CD4-positive, alpha-beta memory T cell (primary cell): ENCODE results near the gene C16orf74. TPM values are rescaled to one million over a fixed set of nuclear protein-coding genes. Genes with fewer than 3 reads are reported as not detected.

Experiments
- CTCF ChIA-PET: fragments of 350-600 bp; sonication (Branson Sonifier 250); formaldehyde crosslinking; loops from one replicate; lab custom pipeline; 2021; ENCODE audit warnings: inconsistent platforms; ENCODE audit not compliant: partially characterized antibody; lab: Charles Lee
- POLR2A ChIA-PET: fragments of 350-600 bp; sonication (Branson Sonifier 250); formaldehyde crosslinking; loops from one replicate; lab custom pipeline; 2021; ENCODE audit not compliant: partially characterized antibody; lab: Charles Lee
- DNase-seq, 5 donors: peaks; one replicate each; pipeline versions ENCODE4 v3.0.0 to v3.0.0-alpha.2; 2020 to 2022; ENCODE audit warnings: mixed read lengths in 1 of 5
- H3K27ac ChIP-seq: one replicate; pipeline ENCODE4 v1.7.0; 2013; ENCODE audit warnings: low read depth, low read length
- H3K27me3 ChIP-seq: 2 replicates; pipeline ENCODE4 v1.7.0; 2013; ENCODE audit warnings: mild to moderate bottlenecking, low read length, moderate library complexity; ENCODE audit not compliant: insufficient read depth
- H3K36me3 ChIP-seq: 2 replicates; pipeline ENCODE4 v1.7.0; 2013; ENCODE audit warnings: mild to moderate bottlenecking, low read length, moderate library complexity; ENCODE audit not compliant: insufficient read depth
- H3K4me1 ChIP-seq: 2 replicates; pipeline ENCODE4 v1.7.0; 2013; ENCODE audit warnings: mild to moderate bottlenecking, low read length, moderate library complexity; ENCODE audit not compliant: insufficient read depth
- H3K4me3 ChIP-seq, 2 donors: one replicate each; pipeline ENCODE4 v1.7.0; 2013; ENCODE audit warnings: low read length in 2 of 2, mild to moderate bottlenecking in 1 of 2
- H3K9me3 ChIP-seq, 2 donors: one replicate each; pipeline ENCODE4 v1.7.0; 2013; ENCODE audit warnings: low read length in 2 of 2, control low read depth in 1 of 2; ENCODE audit not compliant: control insufficient read depth in 1 of 2
- H3K27ac Mint-ChIP-seq, 7 donors: one replicate each; pipeline ENCODE4 v1.8.0; 2020 to 2021; ENCODE audit warnings: mixed read lengths in 7 of 7, mild to moderate bottlenecking in 6 of 7, inconsistent platforms in 3 of 7, moderate library complexity in 3 of 7
- H3K27me3 Mint-ChIP-seq, 2 donors: one replicate each; pipeline ENCODE4 v1.8.0; 2020 to 2021; ENCODE audit warnings: mixed read lengths in 2 of 2
- H3K36me3 Mint-ChIP-seq, 2 donors: one replicate each; pipeline ENCODE4 v1.8.0; 2020 to 2021; ENCODE audit warnings: mixed read lengths in 2 of 2, inconsistent platforms in 1 of 2, mild to moderate bottlenecking in 1 of 2
- H3K4me1 Mint-ChIP-seq, 4 donors: one replicate each; pipeline ENCODE4 v1.8.0; 2020 to 2021; ENCODE audit warnings: mixed read lengths in 4 of 4, mild to moderate bottlenecking in 1 of 4
- H3K4me3 Mint-ChIP-seq, 8 donors: one replicate each; pipeline ENCODE4 v1.8.0; 2020 to 2021; ENCODE audit warnings: mixed read lengths in 8 of 8, mild to moderate bottlenecking in 7 of 8, moderate library complexity in 6 of 8, inconsistent platforms in 3 of 8
- H3K9me3 Mint-ChIP-seq, 8 donors: one replicate each; pipeline ENCODE4 v1.8.0; 2020 to 2021; ENCODE audit warnings: mixed read lengths in 8 of 8, mild to moderate bottlenecking in 5 of 8, inconsistent platforms in 3 of 8, moderate library complexity in 1 of 8
- intact Hi-C: fragments of 100-400 bp; cut with micrococcal nuclease; formaldehyde crosslinking; loops from one replicate; pipeline ENCODE4 v1.15.1; 2023
- polyA plus RNA-seq, 2 donors: library from polyadenylated mRNA; unstranded; fragments of 300-500 nt; fragmentation: Illumina TruSeq; gene quantifications; one replicate each; pipeline ENCODE4 v1.2.3, GENCODE V29; 2021
- total RNA-seq, 2 experiments: library from RNA; stranded (reverse); gene quantifications; one replicate each; pipeline ENCODE4 v1.2.3, GENCODE V29; 2021

Gene C16orf74
- total and polyA plus RNA-seq, 4 experiments from 2014 or later, result 11.7 to 16.5 (median 14.3) TPM

DNA sequence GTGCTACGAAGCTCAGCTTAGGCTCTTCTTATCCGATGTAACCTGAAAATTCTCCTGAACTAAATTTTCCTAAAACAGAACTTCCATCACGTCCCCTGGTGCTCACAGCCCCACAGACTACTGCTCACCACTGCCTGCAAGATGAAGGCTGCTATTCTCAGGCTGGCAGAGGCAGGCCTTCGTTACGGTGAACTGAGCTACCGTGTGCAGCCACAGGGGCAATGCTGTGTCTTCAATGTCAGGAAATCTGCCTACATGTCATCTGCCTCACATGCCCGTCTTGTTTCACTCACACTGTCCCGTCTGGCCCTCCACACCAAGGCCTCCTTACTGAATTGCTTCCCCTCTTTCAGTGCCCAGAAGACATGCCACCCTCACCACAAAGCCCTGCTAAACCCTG lies 32.5 kb upstream of the C16orf74 start:
- H3K4me3 ChIP-seq, result no peak overlapping the region
- peak overlapping the region in 2 of 7 donors; percentile 43 to 72 for H3K27ac Mint-ChIP-seq
- intact Hi-C loops, result no loop called here
- no peak for DNase-seq
- H3K27me3 Mint-ChIP-seq, result no peaks in the 10 kb centered on the region
- peaks cover 52% of the 10 kb centered on the region for H3K36me3 ChIP-seq
- no peaks in the 10 kb centered on the region for H3K9me3 Mint-ChIP-seq
- peaks cover 0 to 5% (median 2%) of the 10 kb centered on the region in 4 donors for H3K4me1 Mint-ChIP-seq
- no peak overlapping the region for H3K27ac ChIP-seq
- ChIA-PET CTCF (no interaction called here), POLR2A (no interaction called here)
- H3K9me3 ChIP-seq, result no peaks in the 10 kb centered on the region
- no peaks in the 10 kb centered on the region for H3K4me1 ChIP-seq
- H3K36me3 Mint-ChIP-seq, result peaks cover 48 to 69% of the 10 kb centered on the region in 2 donors
- no peaks in the 10 kb centered on the region for H3K27me3 ChIP-seq
- H3K4me3 Mint-ChIP-seq, result no peak overlapping the region

DNA sequence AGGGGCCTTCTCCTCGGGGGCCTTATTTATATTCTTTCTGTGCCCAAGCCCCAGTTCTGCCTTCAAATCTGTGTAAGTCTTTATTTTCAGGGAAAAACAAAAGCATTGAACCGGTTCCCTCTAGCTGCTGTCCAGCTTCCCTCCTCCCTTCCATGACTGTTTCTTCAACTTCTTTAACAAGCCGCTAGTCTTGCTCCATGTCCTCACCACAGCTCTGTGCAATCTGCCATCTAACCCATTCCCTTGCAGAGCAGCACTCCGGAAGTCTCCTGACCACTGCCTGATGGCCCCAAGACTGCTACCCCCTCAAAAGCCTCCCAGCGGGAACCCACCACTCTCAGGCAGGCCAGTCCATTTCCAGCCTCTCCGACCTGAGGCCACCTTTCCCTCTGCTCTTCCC lies 31.6 kb upstream of the C16orf74 start:
- no peaks in the 10 kb centered on the region for H3K27me3 ChIP-seq
- Mint-ChIP-seq H3K27ac (peak overlapping the region in 1 of 7 donors; percentile 19), H3K4me1 (peaks cover 0 to 5% (median 2%) of the 10 kb centered on the region in 4 donors), H3K9me3 (no peaks in the 10 kb centered on the region), H3K27me3 (no peaks in the 10 kb centered on the region), H3K36me3 (peaks cover 46 to 69% of the 10 kb centered on the region in 2 donors), H3K4me3 (no peak overlapping the region)
- peaks cover 43% of the 10 kb centered on the region for H3K36me3 ChIP-seq
- H3K4me1 ChIP-seq, result no peaks in the 10 kb centered on the region
- no peak for DNase-seq
- H3K4me3 ChIP-seq, result no peak overlapping the region
- no peaks in the 10 kb centered on the region for H3K9me3 ChIP-seq
- H3K27ac ChIP-seq, result no peak overlapping the region
- intact Hi-C loops, result no loop called here
- POLR2A ChIA-PET, result no interaction called here
- CTCF ChIA-PET, result no interaction called here

DNA sequence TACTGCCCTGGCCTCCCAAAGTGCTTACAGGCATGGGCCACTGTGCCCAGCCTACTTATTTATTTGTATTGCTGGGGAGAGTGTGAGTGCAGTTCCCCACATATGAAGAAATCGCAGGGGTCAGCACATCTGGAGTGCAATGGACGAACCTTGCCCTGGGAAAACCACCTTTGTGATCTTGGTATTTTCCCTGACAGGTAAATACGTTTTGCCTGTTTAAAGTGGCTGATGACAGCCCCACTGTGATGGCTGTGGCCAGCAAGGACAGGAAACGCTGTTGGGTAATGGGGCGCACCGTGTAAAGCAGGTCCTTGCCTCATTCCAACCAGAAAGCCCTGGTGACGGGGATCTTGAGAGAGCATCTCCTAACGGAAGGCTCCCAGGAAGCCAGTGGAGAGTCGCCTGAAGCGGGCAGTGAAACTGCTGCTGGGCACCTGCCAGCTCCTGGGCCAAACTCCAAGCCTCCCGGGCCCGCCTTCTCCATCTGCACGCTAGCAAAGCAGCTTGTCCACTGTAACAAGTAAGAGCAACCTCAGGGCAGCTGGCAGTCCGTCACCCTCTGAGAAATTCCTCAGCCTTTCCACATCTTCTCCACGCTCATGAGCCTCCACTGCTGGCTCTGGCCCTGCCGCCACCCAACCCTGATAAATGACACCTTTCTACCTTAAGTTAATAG lies 30.9 kb upstream of the C16orf74 start:
- no peak for DNase-seq
- Mint-ChIP-seq H3K9me3 (no peaks in the 10 kb centered on the region), H3K27ac (peak overlapping the region in 1 of 7 donors; percentile 58), H3K27me3 (no peaks in the 10 kb centered on the region), H3K4me1 (peaks cover 0 to 5% (median under 1%) of the 10 kb centered on the region in 4 donors), H3K4me3 (no peak overlapping the region), H3K36me3 (peaks cover 49 to 66% of the 10 kb centered on the region in 2 donors)
- Histone ChIP-seq H3K27ac (no peak overlapping the region), H3K36me3 (peaks cover 42% of the 10 kb centered on the region), H3K9me3 (no peaks in the 10 kb centered on the region), H3K27me3 (no peaks in the 10 kb centered on the region), H3K4me3 (no peak overlapping the region), H3K4me1 (no peaks in the 10 kb centered on the region)
- ChIA-PET CTCF (no interaction called here), POLR2A (no interaction called here)
- intact Hi-C loops, result no loop called here

DNA sequence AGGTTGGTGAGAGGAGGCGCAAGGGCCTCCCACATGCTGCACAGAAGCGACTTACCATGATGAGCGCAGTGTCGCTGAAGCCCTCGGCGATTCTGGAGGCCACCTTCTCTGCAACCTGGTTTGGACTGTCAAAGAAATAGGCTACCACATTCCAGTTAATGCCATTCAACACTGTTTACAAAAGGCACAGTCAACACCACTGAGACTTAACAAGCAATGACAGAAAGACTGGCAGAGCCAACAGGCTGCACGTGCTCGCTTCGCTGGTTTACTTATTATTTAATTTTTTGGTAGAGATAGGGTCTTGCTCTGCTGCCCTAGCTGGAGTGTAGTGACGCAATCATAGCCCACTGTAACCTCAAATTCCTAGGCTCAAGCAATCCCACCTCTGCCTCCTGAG lies 30.3 kb upstream of the C16orf74 start:
- H3K9me3 Mint-ChIP-seq, result no peaks in the 10 kb centered on the region
- DNase-seq, result no peak
- H3K27ac ChIP-seq, result no peak overlapping the region
- H3K36me3 Mint-ChIP-seq, result peaks cover 55 to 63% of the 10 kb centered on the region in 2 donors
- H3K36me3 ChIP-seq, result peaks cover 38% of the 10 kb centered on the region
- H3K27me3 Mint-ChIP-seq, result no peaks in the 10 kb centered on the region
- H3K9me3 ChIP-seq, result no peaks in the 10 kb centered on the region
- intact Hi-C loops, result no loop called here
- H3K4me1 ChIP-seq, result no peaks in the 10 kb centered on the region
- no peak overlapping the region for H3K4me3 ChIP-seq
- no peaks in the 10 kb centered on the region for H3K27me3 ChIP-seq
- ChIA-PET CTCF (no interaction called here), POLR2A (no interaction called here)
- H3K4me3 Mint-ChIP-seq, result no peak overlapping the region
- no peak overlapping the region for H3K27ac Mint-ChIP-seq
- H3K4me1 Mint-ChIP-seq, result peaks cover 0 to 5% (median 0%) of the 10 kb centered on the region in 4 donors

DNA sequence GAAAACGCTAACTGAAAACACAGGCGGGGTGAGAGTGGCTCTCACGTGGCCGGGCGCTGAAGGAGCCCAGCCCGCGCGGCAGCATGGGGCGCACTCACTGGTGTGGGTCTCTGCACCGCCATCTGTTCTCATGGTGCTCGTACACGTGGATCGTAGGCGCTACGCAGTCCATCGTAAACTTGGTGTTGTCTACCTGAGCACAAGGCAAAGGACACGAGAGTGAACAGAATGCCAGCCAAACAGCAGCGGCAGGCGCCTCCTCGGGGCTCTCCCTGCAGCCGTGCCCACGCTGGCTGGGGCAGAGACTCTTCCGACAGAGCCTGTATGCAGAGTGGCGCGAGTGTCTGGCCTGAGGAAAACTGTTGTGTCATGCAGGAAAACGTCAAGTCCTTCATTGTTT lies 29.4 kb upstream of the C16orf74 start:
- H3K9me3 ChIP-seq, result no peaks in the 10 kb centered on the region
- no peak overlapping the region for H3K4me3 Mint-ChIP-seq
- no peaks in the 10 kb centered on the region for H3K27me3 ChIP-seq
- H3K4me3 ChIP-seq, result no peak overlapping the region
- intact Hi-C loops, result no loop called here
- no peaks in the 10 kb centered on the region for H3K4me1 ChIP-seq
- H3K9me3 Mint-ChIP-seq, result no peaks in the 10 kb centered on the region
- no peak for DNase-seq
- H3K27me3 Mint-ChIP-seq, result no peaks in the 10 kb centered on the region
- H3K36me3 Mint-ChIP-seq, result peaks cover 46 to 55% of the 10 kb centered on the region in 2 donors
- H3K36me3 ChIP-seq, result peaks cover 35% of the 10 kb centered on the region
- ChIA-PET CTCF (no interaction called here), POLR2A (no interaction called here)
- H3K27ac Mint-ChIP-seq, result peak overlapping the region in 1 of 7 donors; percentile 46
- peaks cover 0 to 2% (median 0%) of the 10 kb centered on the region in 4 donors for H3K4me1 Mint-ChIP-seq
- H3K27ac ChIP-seq, result no peak overlapping the region

DNA sequence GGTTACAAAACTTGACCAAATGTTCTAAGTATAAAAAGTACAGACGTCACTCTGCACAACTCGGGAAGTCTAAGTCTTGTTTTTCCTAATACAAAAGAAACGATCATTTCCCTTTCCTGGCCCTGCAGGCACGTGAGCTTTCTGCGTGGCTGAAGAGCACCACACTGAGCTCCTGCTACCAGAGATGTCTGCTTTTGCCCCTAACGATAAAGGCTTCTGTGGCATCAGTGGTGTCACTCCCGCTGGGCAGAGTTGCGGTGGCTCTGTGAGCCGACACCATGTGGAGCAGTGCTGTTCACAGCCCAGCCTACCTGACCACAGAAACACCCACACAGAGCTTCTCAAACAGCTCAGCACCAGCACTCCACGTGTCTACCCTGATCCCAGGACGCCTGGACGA lies 28.0 kb upstream of the C16orf74 start:
- peak overlapping the region in 1 of 7 donors; percentile 57 for H3K27ac Mint-ChIP-seq
- peaks cover 35% of the 10 kb centered on the region for H3K36me3 ChIP-seq
- ChIA-PET CTCF (no interaction called here), POLR2A (no interaction called here)
- no peaks in the 10 kb centered on the region for H3K9me3 Mint-ChIP-seq
- H3K27me3 Mint-ChIP-seq, result no peaks in the 10 kb centered on the region
- no peaks in the 10 kb centered on the region for H3K9me3 ChIP-seq
- peaks cover 0 to 2% (median 0%) of the 10 kb centered on the region in 4 donors for H3K4me1 Mint-ChIP-seq
- no peak overlapping the region for H3K27ac ChIP-seq
- H3K27me3 ChIP-seq, result no peaks in the 10 kb centered on the region
- no peak for DNase-seq
- H3K4me1 ChIP-seq, result no peaks in the 10 kb centered on the region
- H3K4me3 ChIP-seq, result no peak overlapping the region
- peaks cover 46 to 57% of the 10 kb centered on the region in 2 donors for H3K36me3 Mint-ChIP-seq
- no peak overlapping the region for H3K4me3 Mint-ChIP-seq
- intact Hi-C loops, result no loop called here

DNA sequence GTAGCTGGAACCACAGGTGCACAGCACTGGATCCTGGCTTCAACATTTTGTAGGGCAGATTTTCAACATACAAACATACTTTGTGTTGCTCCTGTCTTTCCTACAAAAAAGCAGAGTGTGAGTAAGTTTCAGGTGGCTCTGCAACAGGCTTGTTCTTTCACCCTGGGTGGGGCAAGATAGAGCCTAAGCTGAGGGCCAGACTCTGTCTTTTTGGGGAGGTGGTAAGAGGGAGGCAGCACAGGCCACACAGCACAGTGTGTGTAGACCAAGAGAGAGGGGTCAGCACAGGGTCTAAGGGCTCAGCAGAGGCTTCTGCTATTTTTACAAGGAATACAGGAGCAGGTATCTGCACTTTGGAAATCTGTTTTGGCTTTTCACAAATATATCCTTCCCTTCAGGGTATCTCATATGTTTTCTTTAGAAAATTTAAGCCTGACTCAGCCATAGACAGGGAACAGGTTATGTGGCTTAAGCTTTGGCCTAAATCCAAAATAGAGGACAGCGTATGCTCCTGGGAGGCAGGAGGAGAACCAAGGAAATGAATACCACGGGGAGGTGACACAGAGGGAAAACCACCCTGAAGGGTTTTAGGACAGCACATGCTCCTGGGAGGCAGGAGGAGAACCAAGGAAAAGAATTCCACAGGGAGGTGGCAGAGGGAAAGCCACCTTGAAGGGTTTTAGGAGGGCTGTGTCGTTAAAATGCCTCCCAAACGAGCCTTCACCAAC lies 26.9 kb upstream of the C16orf74 start:
- Histone ChIP-seq H3K27ac (no peak overlapping the region), H3K4me3 (no peak overlapping the region), H3K9me3 (no peaks in the 10 kb centered on the region), H3K36me3 (peaks cover 35% of the 10 kb centered on the region), H3K4me1 (no peaks in the 10 kb centered on the region), H3K27me3 (no peaks in the 10 kb centered on the region)
- peaks cover 40 to 52% of the 10 kb centered on the region in 2 donors for H3K36me3 Mint-ChIP-seq
- no peak overlapping the region for H3K4me3 Mint-ChIP-seq
- ChIA-PET CTCF (no interaction called here), POLR2A (no interaction called here)
- H3K4me1 Mint-ChIP-seq, result no peaks in the 10 kb centered on the region
- no peak overlapping the region for H3K27ac Mint-ChIP-seq
- no peaks in the 10 kb centered on the region for H3K9me3 Mint-ChIP-seq
- DNase-seq, result no peak
- H3K27me3 Mint-ChIP-seq, result no peaks in the 10 kb centered on the region
- intact Hi-C loops, result no loop called here
